Endodermal cell (in vitro differentiated cells): ENCODE data around the gene FCHO1. TPM values are rescaled to one million over a fixed set of nuclear protein-coding genes. Genes with fewer than 3 reads are reported as not detected.

Experiments
- DNase-seq: peaks from one replicate; pipeline ENCODE4 v3.0.0-alpha.2; 2017
- H3K27ac ChIP-seq: 2 replicates; pipeline ENCODE4 v1.5.1; 2013; ENCODE audit warnings: mild to moderate bottlenecking, low read depth, low read length, moderate library complexity
- H3K27me3 ChIP-seq: 2 replicates; pipeline ENCODE4 v1.6.1; 2013; ENCODE audit warnings: mild to moderate bottlenecking, low read length, moderate library complexity; ENCODE audit not compliant: insufficient read depth, control insufficient read depth, poor library complexity, severe bottlenecking
- H3K36me3 ChIP-seq: 2 replicates; pipeline ENCODE4 v1.7.0; 2013; ENCODE audit warnings: mild to moderate bottlenecking, low read length, moderate library complexity; ENCODE audit not compliant: control insufficient read depth, insufficient read depth
- H3K4me1 ChIP-seq: one replicate; pipeline ENCODE4 v1.7.0; 2013; ENCODE audit warnings: low read length; ENCODE audit not compliant: control insufficient read depth, insufficient read depth
- H3K4me3 ChIP-seq: 2 replicates; pipeline ENCODE4 v1.5.1; 2013; ENCODE audit warnings: mild to moderate bottlenecking, low read length, moderate library complexity
- H3K9ac ChIP-seq: 2 replicates; pipeline ENCODE4 v1.6.1; 2013; ENCODE audit warnings: mild to moderate bottlenecking, low read length, moderate library complexity; ENCODE audit not compliant: poor library complexity, severe bottlenecking; ENCODE audit errors: extremely low read depth
- H3K9me3 ChIP-seq: 2 replicates; pipeline ENCODE4 v1.6.1; 2013; ENCODE audit warnings: mild to moderate bottlenecking, low read length, moderate library complexity; ENCODE audit not compliant: control insufficient read depth
- H3K27ac Mint-ChIP-seq: 2 replicates; pipeline ENCODE4 v1.8.0; 2020; ENCODE audit warnings: mixed read lengths
- H3K27me3 Mint-ChIP-seq: 2 replicates; pipeline ENCODE4 v1.8.0; 2021; ENCODE audit warnings: mild to moderate bottlenecking, mixed read lengths; ENCODE audit not compliant: insufficient read depth
- H3K36me3 Mint-ChIP-seq: 2 replicates; pipeline ENCODE4 v1.8.0; 2020; ENCODE audit warnings: low read depth, mixed read lengths
- H3K4me1 Mint-ChIP-seq: 2 replicates; pipeline ENCODE4 v1.8.0; 2020; ENCODE audit warnings: mixed read lengths
- H3K4me3 Mint-ChIP-seq: 2 replicates; pipeline ENCODE4 v1.8.0; 2020; ENCODE audit warnings: mild to moderate bottlenecking, moderate library complexity, mixed read lengths
- H3K9me3 Mint-ChIP-seq: 2 replicates; pipeline ENCODE4 v1.8.0; 2020; ENCODE audit warnings: mild to moderate bottlenecking, mixed read lengths
- CTCF ChIP-seq: fragments of 200-600 bp; sonication (generic); conservative IDR thresholded peaks from 2 replicates; pipeline ENCODE4 v1.5.0; 2021; ENCODE audit warnings: antibody characterized with exemption, mild to moderate bottlenecking
- WGBS, 2 experiments: methylation state at CpG; one replicate each; pipeline versions ENCODE4 v1.1.5 to v1.1.7; 2013; ENCODE audit warnings: missing lambda C conversion rate in 2 of 2, mixed read lengths in 1 of 2; ENCODE audit not compliant: insufficient coverage in 1 of 2, insufficient read length in 1 of 2; 5-methylcytosine and 5-hydroxymethylcytosine counted together
- total RNA-seq, 2 donors: library from RNA; stranded (reverse); fragmentation: NEBNext Ultra II Directional in 1 of 2; extraction: Animal tissue kit (Norgen Biotek cat#: 25700) in 1 of 2; gene quantifications; 2 replicates in 1 of 2; 3 replicates in 1 of 2; pipeline ENCODE4 v1.2.1, GENCODE V29; 2021

The FCHO1 gene
- total RNA-seq, 2 donors from 2014 or later, result 8.5 to 10.2 TPM

- H3K4me1 ChIP-seq, result no peaks in the 10 kb centered on the region
- no peak for DNase-seq
- no peak overlapping the region for H3K9ac ChIP-seq
- peaks cover 15% of the 10 kb centered on the region for H3K36me3 ChIP-seq
- H3K4me3 ChIP-seq, result no peak overlapping the region
- no peak overlapping the region for H3K27ac ChIP-seq
- no peak overlapping the region for H3K4me3 Mint-ChIP-seq
- H3K9me3 Mint-ChIP-seq, result peaks cover 19% of the 10 kb centered on the region
- no peaks in the 10 kb centered on the region for H3K4me1 Mint-ChIP-seq
- H3K36me3 Mint-ChIP-seq, result peaks cover 25% of the 10 kb centered on the region
- H3K27me3 ChIP-seq, result no peaks in the 10 kb centered on the region
- no peak overlapping the region for H3K27ac Mint-ChIP-seq
- H3K9me3 ChIP-seq, result peaks cover 17% of the 10 kb centered on the region
- 82 to 91% methylated on average over 12 to 18 of the region's 18 CpGs for WGBS, 2 experiments
- peaks cover 4% of the 10 kb centered on the region for H3K27me3 Mint-ChIP-seq
- TF ChIP-seq CTCF, result no peak
These were observed 12.0 kb upstream of the FCHO1 start for GRCh38 chr19:17739121-17739875.

GRCh38 chr19:17741456-17741855 is 9.8 kb upstream of the FCHO1 start:
- no peaks in the 10 kb centered on the region for H3K4me1 ChIP-seq
- WGBS, 2 experiments, result 87 to 97% methylated on average over 2 of the region's 2 CpGs
- peaks cover 3% of the 10 kb centered on the region for H3K36me3 ChIP-seq
- H3K27ac ChIP-seq, result no peak overlapping the region
- no peak overlapping the region for H3K9ac ChIP-seq
- no peak for TF ChIP-seq CTCF
- no peak overlapping the region for H3K4me3 Mint-ChIP-seq
- H3K36me3 Mint-ChIP-seq, result peaks cover 11% of the 10 kb centered on the region
- DNase-seq, result no peak
- no peaks in the 10 kb centered on the region for H3K27me3 ChIP-seq
- H3K9me3 Mint-ChIP-seq, result peaks cover 19% of the 10 kb centered on the region
- no peak overlapping the region for H3K27ac Mint-ChIP-seq
- no peaks in the 10 kb centered on the region for H3K4me1 Mint-ChIP-seq
- H3K9me3 ChIP-seq, result peaks cover 17% of the 10 kb centered on the region
- peaks cover 4% of the 10 kb centered on the region for H3K27me3 Mint-ChIP-seq
- no peak overlapping the region for H3K4me3 ChIP-seq

GRCh38 chr19:17743874-17744580 is 7.2 kb upstream of the FCHO1 start:
- Mint-ChIP-seq H3K27me3 (peaks cover 7% of the 10 kb centered on the region), H3K36me3 (no peaks in the 10 kb centered on the region), H3K9me3 (peaks cover 19% of the 10 kb centered on the region), H3K27ac (no peak overlapping the region), H3K4me1 (no peaks in the 10 kb centered on the region), H3K4me3 (no peak overlapping the region)
- H3K36me3 ChIP-seq, result no peaks in the 10 kb centered on the region
- H3K4me3 ChIP-seq, result no peak overlapping the region
- no peaks in the 10 kb centered on the region for H3K27me3 ChIP-seq
- WGBS, 2 experiments, result 87 to 92% methylated on average over 4 to 6 of the region's 6 CpGs
- no peak overlapping the region for H3K9ac ChIP-seq
- H3K9me3 ChIP-seq, result peaks cover 17% of the 10 kb centered on the region
- no peaks in the 10 kb centered on the region for H3K4me1 ChIP-seq
- no peak for TF ChIP-seq CTCF
- no peak overlapping the region for H3K27ac ChIP-seq
- no peak for DNase-seq
